A549 (cell line): ENCODE results near the gene MSH2. TPM values are rescaled to one million over a fixed set of nuclear protein-coding genes. Genes with fewer than 3 reads are reported as not detected.
"Not testable (repeated sequence)": the region's sequence is repeated elsewhere in the genome, so short reads cannot be mapped to it uniquely, and the experiment has no call there.

Experiments used
- ATAC-seq, 2 experiments: fragments of 200-7000 bp in 1 of 2; fragments of >200 bp in 1 of 2; cut with Nextera tagmentation in 1 of 2; cut with Tn5 transposase in 1 of 2; 3 replicates each; pipeline versions ENCODE4 v1.8.0 to v1.9.1; 2018 to 2020; ENCODE audit warnings: mild to moderate bottlenecking in 1 of 2, moderate library complexity in 1 of 2
- CTCF ChIA-PET: fragments of 300-600 bp; sonication (Branson Sonifier 250); formaldehyde crosslinking; extraction: SDS; loops from one replicate; lab custom pipeline; 2021; ENCODE audit warnings: antibody characterized with exemption, inconsistent platforms; lab: Yijun Ruan, JAX
- POLR2A ChIA-PET: fragments of 350-600 bp; formaldehyde crosslinking; extraction: SDS; loops from one replicate; lab custom pipeline; 2021; ENCODE audit warnings: antibody characterized with exemption, inconsistent platforms; lab: Yijun Ruan, JAX
- DNase-seq, 2 experiments: peaks; one replicate each; pipeline versions ENCODE4 v3.0.0 to v3.0.0-alpha.2; 2011 to 2016; ENCODE audit warnings: low read depth in 1 of 2, low spot score in 1 of 2
- FAIRE-seq: peaks from 2 replicates; lab custom pipeline; 2011; peaks lifted over from hg19 to GRCh38; lab: Jason Lieb, UNC
- H3K27ac ChIP-seq, 2 experiments: fragments of >200 bp; sonication (Bioruptor Twin); formaldehyde crosslinking; 3 replicates each; pipeline ENCODE4 v1.5.1; 2016 to 2017
- H3K4me1 ChIP-seq: fragments of >200 bp; sonication (Bioruptor Twin); formaldehyde crosslinking; 3 replicates; pipeline ENCODE4 v1.6.1; 2016
- H3K4me2 ChIP-seq: fragments of >200 bp; sonication (Bioruptor Twin); formaldehyde crosslinking; 3 replicates; pipeline ENCODE4 v1.6.1; 2016
- H3K4me3 ChIP-seq: fragments of >200 bp; sonication (Bioruptor Twin); formaldehyde crosslinking; 3 replicates; pipeline ENCODE4 v1.5.1; 2016
- H3K9me3 ChIP-seq: fragments of >200 bp; sonication (Bioruptor Twin); formaldehyde crosslinking; 3 replicates; pipeline ENCODE4 v1.6.1; 2016
- BHLHE40 ChIP-seq: IDR thresholded peaks from 2 replicates; pipeline ENCODE4 v1.6.1; 2012; ENCODE audit warnings: low read depth, low read length, inconsistent platforms
- CEBPB ChIP-seq, 2 experiments: fragments of >200 bp in 1 of 2; sonication (Bioruptor Twin) in 1 of 2; formaldehyde crosslinking in 1 of 2; IDR thresholded peaks; 2 replicates each; pipeline ENCODE4 v1.6.1; 2012 to 2016
- CHD2 ChIP-seq: fragments of 150-350 bp; IDR thresholded peaks from 2 replicates; pipeline ENCODE4 v1.6.1; 2014; ENCODE audit warnings: low read length; ENCODE audit not compliant: partially characterized antibody
- EHMT2 ChIP-seq: fragments of 200-600 bp; sonication (generic); IDR thresholded peaks from 2 replicates; pipeline ENCODE4 v1.6.1; 2016; ENCODE audit warnings: antibody characterized with exemption, low read depth, mild to moderate bottlenecking, moderate library complexity
- HDAC2 ChIP-seq: fragments of 200-600 bp; sonication (generic); IDR thresholded peaks from 2 replicates; pipeline ENCODE4 v1.6.1; 2016
- HOXA7 ChIP-seq: fragments of 250-450 bp; sonication (Bioruptor Pico); IDR thresholded peaks from 2 replicates; pipeline ENCODE4 v1.5.0; 2020; ENCODE audit warnings: mild to moderate bottlenecking, moderate library complexity
- HOXB13 ChIP-seq: fragments of 250-450 bp; sonication (Bioruptor Pico); IDR thresholded peaks from 2 replicates; pipeline ENCODE4 v1.5.0; 2020; ENCODE audit warnings: low read depth, mild to moderate bottlenecking, moderate library complexity
- MAFK ChIP-seq: fragments of 450-650 bp; IDR thresholded peaks from 2 replicates; pipeline ENCODE4 v1.6.1; 2014; ENCODE audit not compliant: partially characterized antibody
- NR3C1 ChIP-seq: fragments of >200 bp; sonication (Bioruptor Twin); formaldehyde crosslinking; IDR thresholded peaks from 3 replicates; pipeline ENCODE4 v1.6.1; 2017
- PHF8 ChIP-seq: fragments of 200-600 bp; sonication (generic); IDR thresholded peaks from 2 replicates; pipeline ENCODE4 v1.6.1; 2016; ENCODE audit warnings: low read depth, mild to moderate bottlenecking, antibody characterized with exemption, moderate library complexity, borderline replicate concordance
- SMC3 ChIP-seq: fragments of >200 bp; sonication (Bioruptor Twin); formaldehyde crosslinking; IDR thresholded peaks from 3 replicates; pipeline ENCODE4 v1.6.1; 2018; ENCODE audit warnings: inconsistent platforms
- SREBF2 ChIP-seq: fragments of 450-650 bp; IDR thresholded peaks from 2 replicates; pipeline ENCODE4 v1.6.1; 2014; ENCODE audit warnings: mild to moderate bottlenecking, moderate library complexity
- ZNF302 ChIP-seq: fragments of 250-450 bp; sonication (Bioruptor Pico); IDR thresholded peaks from 2 replicates; pipeline ENCODE4 v1.9.0; 2021; ENCODE audit warnings: inconsistent platforms, mild to moderate bottlenecking, moderate library complexity
- WGBS: methylation state at CpG from one replicate; pipeline ENCODE4 v1.1.6; 2017; ENCODE audit errors: missing lambda C conversion rate; 5-methylcytosine and 5-hydroxymethylcytosine counted together
- polyA plus RNA-seq, 4 experiments: library from polyadenylated mRNA; depleted of rRNA in 3 of 4; stranded (reverse); fragments of >200 nt; fragmentation: RNase III in 1 of 4; extraction: RNeasy Plus Mini Kit Qiagen cat#74134 plus additional on column Dnase treatment in 1 of 4; gene quantifications; 2 replicates in 3 of 4; 3 replicates in 1 of 4; pipeline ENCODE4 v1.2.3, GENCODE V29; 2011 to 2017
- TF ChIP-seq, protein P1 (sequence below): fragments of 150-350 bp; IDR thresholded peaks from 2 replicates; pipeline ENCODE4 v1.6.1; 2014; ENCODE audit warnings: low read depth, mild to moderate bottlenecking, low read length
- TF ChIP-seq, protein P2 (sequence below): fragments of 200-600 bp; sonication (generic); IDR thresholded peaks from 2 replicates; pipeline ENCODE4 v1.6.1; 2016; ENCODE audit warnings: antibody characterized with exemption, mild to moderate bottlenecking, moderate library complexity
- TF ChIP-seq, protein P3 (sequence below): IDR thresholded peaks from 2 replicates; pipeline ENCODE4 v1.6.1; 2012
- TF ChIP-seq, protein P4 (sequence below): fragments of >200 bp; sonication (Bioruptor Twin); formaldehyde crosslinking; IDR thresholded peaks from 3 replicates; pipeline ENCODE4 v1.5.1; 2016

The MSH2 gene
- polyA plus RNA-seq, 2 of the 4 experiments (the other 2 are of a cell fraction) = 52.8 to 59.0 TPM

DNA sequence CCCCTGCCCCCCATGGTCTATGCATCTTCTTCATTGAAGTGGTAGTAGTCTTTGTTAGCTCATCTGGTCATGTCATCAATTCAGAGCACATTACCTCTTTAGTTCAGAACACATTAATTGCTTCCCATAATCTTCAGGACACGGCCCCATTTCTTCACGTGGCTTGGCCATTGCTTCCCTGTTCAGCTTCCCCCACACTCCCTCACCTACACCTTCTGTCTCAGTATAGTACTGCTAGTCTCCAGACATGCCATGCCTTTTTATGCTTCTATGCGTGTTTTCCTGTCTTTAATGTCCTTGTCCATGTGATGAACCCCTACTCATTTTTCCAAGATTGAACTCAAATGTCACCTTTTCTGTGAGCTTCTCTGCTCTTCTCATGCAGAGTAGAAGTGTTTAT is 35.1 kb downstream of the MSH2 start:
- no peak for DNase-seq
- no peak overlapping the region for H3K4me3 ChIP-seq
- no peak for TF ChIP-seq MAFK
- TF ChIP-seq, protein P1, sequence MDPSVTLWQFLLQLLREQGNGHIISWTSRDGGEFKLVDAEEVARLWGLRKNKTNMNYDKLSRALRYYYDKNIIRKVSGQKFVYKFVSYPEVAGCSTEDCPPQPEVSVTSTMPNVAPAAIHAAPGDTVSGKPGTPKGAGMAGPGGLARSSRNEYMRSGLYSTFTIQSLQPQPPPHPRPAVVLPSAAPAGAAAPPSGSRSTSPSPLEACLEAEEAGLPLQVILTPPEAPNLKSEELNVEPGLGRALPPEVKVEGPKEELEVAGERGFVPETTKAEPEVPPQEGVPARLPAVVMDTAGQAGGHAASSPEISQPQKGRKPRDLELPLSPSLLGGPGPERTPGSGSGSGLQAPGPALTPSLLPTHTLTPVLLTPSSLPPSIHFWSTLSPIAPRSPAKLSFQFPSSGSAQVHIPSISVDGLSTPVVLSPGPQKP = no peak
- TF ChIP-seq HDAC2 = no peak
- WGBS = 90% methylated on average over 3 of the region's 3 CpGs
- H3K9me3 ChIP-seq = no peaks in the 10 kb centered on the region
- ChIA-PET POLR2A (no interaction called here), CTCF (interaction anchor here (0.6 to 7.3 kb wide), 32 partner anchors 8 to 669 kb away, joined by 3 to 170 read pairs (median 6); no protein-coding TSS in a partner anchor)
- no peak overlapping the region for H3K4me2 ChIP-seq
- ATAC-seq = no peak
- H3K27ac ChIP-seq = no peak overlapping the region
- H3K4me1 ChIP-seq = no peaks in the 10 kb centered on the region
- FAIRE-seq = no peak

DNA sequence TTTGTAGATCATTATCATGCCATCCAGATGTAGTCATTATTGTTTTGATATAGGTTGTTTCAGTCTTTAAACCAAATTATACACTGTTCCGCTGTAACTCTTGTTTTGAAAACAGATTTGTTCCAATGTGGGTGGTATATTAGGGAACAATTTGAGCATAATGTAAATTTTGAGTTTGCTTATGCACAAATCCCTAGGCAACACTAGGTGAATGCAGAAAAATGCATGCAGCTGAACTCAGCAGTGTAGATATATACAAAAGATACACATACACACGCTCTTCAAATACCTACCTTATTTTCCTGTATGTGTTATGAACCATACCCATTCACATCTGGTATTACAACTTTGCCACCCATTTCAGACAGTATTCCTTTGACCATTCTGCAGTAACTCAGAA is 35.8 kb downstream of the MSH2 start:
- 95% methylated on average over 2 of the region's 2 CpGs for WGBS
- ChIA-PET CTCF (interaction anchor here (0.6 to 7.3 kb wide), 7 partner anchors 10 to 668 kb away, joined by 3 to 170 read pairs (median 8); no protein-coding TSS in a partner anchor), POLR2A (no interaction called here)
- Histone ChIP-seq H3K4me3 (no peak overlapping the region), H3K9me3 (no peaks in the 10 kb centered on the region), H3K27ac (no peak overlapping the region), H3K4me2 (no peak overlapping the region), H3K4me1 (no peaks in the 10 kb centered on the region)
- DNase-seq (no peak), FAIRE-seq (no peak), ATAC-seq (no peak)
- no peak for TF ChIP-seq SMC3
- TF ChIP-seq SREBF2 = no peak
- TF ChIP-seq CHD2 = no peak
- TF ChIP-seq, protein P2, sequence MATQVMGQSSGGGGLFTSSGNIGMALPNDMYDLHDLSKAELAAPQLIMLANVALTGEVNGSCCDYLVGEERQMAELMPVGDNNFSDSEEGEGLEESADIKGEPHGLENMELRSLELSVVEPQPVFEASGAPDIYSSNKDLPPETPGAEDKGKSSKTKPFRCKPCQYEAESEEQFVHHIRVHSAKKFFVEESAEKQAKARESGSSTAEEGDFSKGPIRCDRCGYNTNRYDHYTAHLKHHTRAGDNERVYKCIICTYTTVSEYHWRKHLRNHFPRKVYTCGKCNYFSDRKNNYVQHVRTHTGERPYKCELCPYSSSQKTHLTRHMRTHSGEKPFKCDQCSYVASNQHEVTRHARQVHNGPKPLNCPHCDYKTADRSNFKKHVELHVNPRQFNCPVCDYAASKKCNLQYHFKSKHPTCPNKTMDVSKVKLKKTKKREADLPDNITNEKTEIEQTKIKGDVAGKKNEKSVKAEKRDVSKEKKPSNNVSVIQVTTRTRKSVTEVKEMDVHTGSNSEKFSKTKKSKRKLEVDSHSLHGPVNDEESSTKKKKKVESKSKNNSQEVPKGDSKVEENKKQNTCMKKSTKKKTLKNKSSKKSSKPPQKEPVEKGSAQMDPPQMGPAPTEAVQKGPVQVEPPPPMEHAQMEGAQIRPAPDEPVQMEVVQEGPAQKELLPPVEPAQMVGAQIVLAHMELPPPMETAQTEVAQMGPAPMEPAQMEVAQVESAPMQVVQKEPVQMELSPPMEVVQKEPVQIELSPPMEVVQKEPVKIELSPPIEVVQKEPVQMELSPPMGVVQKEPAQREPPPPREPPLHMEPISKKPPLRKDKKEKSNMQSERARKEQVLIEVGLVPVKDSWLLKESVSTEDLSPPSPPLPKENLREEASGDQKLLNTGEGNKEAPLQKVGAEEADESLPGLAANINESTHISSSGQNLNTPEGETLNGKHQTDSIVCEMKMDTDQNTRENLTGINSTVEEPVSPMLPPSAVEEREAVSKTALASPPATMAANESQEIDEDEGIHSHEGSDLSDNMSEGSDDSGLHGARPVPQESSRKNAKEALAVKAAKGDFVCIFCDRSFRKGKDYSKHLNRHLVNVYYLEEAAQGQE = no peak
- TF ChIP-seq, protein P3, sequence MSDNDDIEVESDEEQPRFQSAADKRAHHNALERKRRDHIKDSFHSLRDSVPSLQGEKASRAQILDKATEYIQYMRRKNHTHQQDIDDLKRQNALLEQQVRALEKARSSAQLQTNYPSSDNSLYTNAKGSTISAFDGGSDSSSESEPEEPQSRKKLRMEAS = no peak
- TF ChIP-seq CEBPB (IDR thresholded peaks at IDR 0.05) = no peak

DNA sequence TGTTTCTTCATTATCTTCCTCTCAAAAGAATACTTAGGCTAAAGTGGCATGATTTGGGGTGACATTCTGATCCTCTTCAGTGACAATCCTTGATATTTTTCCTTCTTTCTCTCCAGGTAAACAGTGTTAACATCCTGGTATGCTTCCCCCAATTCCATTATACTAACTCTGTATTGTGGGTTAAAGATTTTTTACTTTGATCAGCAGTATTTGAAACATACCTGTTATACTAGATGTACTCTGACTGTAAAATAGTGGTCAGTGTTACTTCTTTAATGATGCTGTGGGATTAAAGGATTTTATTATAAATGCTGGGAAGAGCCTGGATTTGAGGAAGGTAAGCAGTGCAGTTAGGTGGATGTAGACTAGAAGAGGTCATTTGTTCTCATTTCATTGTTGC is 48.8 kb downstream of the MSH2 start:
- TF ChIP-seq MAFK = peak; percentile 73
- TF ChIP-seq PHF8 = no peak
- Histone ChIP-seq H3K4me3 (no peak overlapping the region), H3K4me2 (no peak overlapping the region), H3K27ac (no peak overlapping the region), H3K4me1 (no peaks in the 10 kb centered on the region), H3K9me3 (no peaks in the 10 kb centered on the region)
- FAIRE-seq = no peak
- ChIA-PET POLR2A (no interaction called here), CTCF (interaction anchor here (1.9 kb wide), 1 partner anchor 15 kb away, joined by 7 read pairs; no protein-coding TSS in a partner anchor)
- DNase-seq = no peak
- ATAC-seq = no peak

DNA sequence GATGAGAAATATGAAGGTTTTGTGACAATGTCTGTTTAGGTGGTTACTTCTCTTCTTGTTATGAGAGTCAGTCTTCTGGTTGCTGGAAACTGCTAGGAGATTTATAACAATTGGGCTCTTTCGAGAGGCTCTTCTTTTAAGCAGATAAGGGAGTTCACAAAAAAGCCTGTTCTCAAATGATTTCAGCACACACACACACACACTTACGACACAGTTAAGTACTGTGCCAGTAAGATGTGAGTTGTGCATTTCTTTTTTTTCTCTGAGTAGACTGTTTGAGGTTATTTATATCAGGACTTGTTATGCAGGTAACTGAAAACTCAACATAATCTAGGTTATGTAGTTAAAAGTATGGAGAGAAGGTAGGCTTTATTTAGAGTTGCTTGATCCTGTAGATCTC is 49.8 kb downstream of the MSH2 start:
- 93% methylated on average over 2 of the region's 2 CpGs for WGBS
- TF ChIP-seq HOXB13 (no peak), BHLHE40 (no peak), NR3C1 (no peak), ZNF302 (no peak), CEBPB (IDR thresholded peaks at IDR 0.05) (no peak), EHMT2 (no peak), CHD2 (no peak), HOXA7 (CRISPR knock-in tag) (no peak)
- TF ChIP-seq, protein P4, sequence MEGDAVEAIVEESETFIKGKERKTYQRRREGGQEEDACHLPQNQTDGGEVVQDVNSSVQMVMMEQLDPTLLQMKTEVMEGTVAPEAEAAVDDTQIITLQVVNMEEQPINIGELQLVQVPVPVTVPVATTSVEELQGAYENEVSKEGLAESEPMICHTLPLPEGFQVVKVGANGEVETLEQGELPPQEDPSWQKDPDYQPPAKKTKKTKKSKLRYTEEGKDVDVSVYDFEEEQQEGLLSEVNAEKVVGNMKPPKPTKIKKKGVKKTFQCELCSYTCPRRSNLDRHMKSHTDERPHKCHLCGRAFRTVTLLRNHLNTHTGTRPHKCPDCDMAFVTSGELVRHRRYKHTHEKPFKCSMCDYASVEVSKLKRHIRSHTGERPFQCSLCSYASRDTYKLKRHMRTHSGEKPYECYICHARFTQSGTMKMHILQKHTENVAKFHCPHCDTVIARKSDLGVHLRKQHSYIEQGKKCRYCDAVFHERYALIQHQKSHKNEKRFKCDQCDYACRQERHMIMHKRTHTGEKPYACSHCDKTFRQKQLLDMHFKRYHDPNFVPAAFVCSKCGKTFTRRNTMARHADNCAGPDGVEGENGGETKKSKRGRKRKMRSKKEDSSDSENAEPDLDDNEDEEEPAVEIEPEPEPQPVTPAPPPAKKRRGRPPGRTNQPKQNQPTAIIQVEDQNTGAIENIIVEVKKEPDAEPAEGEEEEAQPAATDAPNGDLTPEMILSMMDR = no peak
- TF ChIP-seq, all 56 proteins: peak for 0
- POLR2A ChIA-PET = no interaction called here
- Histone ChIP-seq H3K4me3 (no peak overlapping the region), H3K9me3 (no peaks in the 10 kb centered on the region), H3K4me2 (no peak overlapping the region), H3K27ac (no peak overlapping the region), H3K4me1 (no peaks in the 10 kb centered on the region)
- ATAC-seq = no peak
- FAIRE-seq = peak; percentile 28
- CTCF ChIA-PET = no interaction called here
- no peak for DNase-seq

DNA sequence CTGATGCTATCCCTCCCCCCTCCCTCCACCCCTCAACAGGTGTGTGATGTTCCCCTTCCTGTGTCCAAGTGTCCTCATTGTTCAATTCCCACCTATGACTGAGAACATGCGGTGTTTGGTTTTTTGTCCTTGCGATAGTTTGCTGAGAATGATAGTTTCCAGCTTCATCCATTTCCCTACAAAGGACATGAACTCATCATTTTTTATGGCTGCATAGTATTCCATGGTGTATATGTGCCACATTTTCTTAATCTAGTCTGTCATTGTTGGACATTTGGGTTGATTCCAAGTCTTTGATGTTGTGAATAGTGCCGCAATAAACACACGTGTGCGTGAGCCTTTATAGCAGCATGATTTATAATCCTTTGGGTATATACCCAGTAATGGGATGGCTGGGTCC is 51.9 kb downstream of the MSH2 start:
- DNase-seq, H3K27ac ChIP-seq, POLR2A ChIA-PET, CTCF ChIA-PET, H3K4me1 ChIP-seq, FAIRE-seq, H3K9me3 ChIP-seq, H3K4me2 ChIP-seq, H3K4me3 ChIP-seq, ATAC-seq: not testable (repeated sequence)
- WGBS = 97% methylated on average over 5 of the region's 5 CpGs
